Activated T-helper 1 cell treated with anti-CD3 and anti-CD28 coated beads, Interleukin-2, amount 50 U/mL, for 16 hours (primary cell): Measurements from ENCODE around the gene SPPL2C.
A peak's percentile ranks its signal among the peaks of the same experiment; 100 is the strongest.
"Not testable (repeated sequence)": the region's sequence is repeated elsewhere in the genome, so short reads cannot be mapped to it uniquely, and the experiment has no call there.

Source experiments
- DNase-seq, 2 donors: peaks; one replicate each; pipeline ENCODE4 v3.0.0-alpha.2; 2020; ENCODE audit warnings: low read depth in 1 of 2, low spot score in 1 of 2

The SPPL2C gene

DNA sequence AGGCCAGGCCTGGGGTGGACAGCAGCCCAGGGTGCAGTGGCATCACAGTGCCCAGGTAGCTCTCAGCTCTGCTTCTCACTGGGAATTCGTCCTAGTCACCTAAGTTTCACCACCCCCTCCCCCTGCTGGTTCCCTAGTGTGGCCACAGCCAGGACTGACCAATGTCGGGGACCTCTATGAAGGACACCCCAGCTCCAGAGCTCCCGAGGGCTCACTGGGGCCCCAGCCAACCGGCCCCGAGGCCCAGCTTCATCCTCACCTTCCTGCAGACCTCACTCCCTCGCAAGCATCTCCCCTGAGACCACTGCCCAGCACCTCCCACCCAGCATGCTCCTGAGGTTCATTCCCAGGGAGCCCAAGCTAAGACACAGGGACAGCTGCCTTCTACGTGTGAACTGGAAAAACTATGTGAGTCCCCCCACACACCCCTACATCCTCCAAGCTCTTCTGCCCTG, 4.9 kb downstream of the SPPL2C start:
- no peak for DNase-seq

DNA sequence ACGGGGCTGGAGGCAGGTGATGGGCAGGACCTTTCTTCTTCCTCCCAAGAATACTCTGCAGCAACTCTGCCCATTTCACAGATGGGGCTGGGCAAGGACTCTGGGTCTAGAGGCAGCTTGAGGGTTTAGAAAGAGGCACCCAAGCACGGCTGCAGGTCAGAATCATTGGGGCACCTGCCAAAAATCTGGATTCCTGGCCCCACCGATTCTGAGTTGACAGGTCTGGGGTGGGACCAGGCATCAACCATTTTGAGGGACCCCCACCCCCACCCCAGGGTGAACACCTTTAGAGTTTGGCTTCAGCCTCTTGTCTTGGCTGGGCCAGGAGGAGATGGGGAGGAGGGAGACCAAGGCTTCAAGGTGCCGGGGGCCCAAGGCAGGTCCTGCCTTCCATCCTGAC, 5.3 kb downstream of the SPPL2C start:
- no peak for DNase-seq

DNA sequence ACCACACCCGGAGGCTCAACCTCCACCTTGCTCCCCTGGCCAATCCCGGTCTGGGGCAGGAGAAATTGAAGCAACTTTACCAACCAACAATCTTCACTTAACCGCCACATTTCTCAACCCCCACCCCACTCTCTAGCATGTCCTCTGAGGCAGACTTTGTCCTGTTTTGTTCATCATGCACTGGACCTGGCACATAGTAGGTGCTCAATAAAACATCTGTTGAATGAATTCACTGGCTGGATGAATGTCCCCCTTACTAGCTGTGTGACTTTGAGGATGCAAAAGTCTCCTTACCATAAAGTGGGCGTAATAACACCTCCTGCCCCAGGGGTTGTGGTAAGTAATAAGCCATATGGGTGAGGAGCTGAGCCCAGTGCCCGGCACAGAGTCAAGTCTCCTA, 5.8 kb downstream of the SPPL2C start:
- no peak for DNase-seq

DNA sequence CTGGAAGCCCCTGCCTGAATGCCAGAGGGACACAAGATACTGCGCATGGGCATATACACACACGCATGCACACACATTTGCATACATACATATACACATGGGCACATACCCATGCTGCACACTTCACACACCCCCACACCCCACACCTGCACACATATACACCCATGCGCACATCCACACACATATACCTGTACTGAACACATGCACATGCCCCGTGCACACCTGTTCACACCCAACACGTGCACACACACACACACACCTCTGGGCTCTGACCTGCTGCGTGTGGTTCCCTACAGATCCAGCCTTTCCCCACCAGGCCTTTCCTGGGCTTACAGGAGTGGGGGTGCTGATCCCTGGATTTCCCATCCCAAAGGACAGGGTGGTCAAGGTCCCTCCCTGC, 6.3 kb downstream of the SPPL2C start:
- no peak for DNase-seq

DNA sequence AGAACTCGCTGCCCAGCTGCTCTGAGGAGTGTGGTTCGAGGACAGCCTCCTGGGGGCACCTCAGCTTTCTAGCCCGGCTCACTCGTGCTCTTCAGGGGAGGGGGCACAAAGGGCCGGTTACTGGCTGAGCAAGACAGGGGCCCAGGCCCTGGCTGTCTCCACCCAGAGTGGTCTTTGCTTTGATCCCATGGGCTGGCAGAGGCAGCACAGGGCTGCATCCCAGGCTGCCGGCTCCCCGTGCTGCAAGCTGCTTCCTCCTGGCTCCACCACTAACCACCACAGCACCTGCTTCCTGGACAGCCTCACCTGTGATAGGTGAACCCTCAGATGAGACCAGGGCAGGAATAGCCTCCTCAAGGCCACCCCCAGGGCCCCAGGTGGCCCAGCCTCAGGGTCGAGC, 6.8 kb downstream of the SPPL2C start:
- DNase-seq: no peak

DNA sequence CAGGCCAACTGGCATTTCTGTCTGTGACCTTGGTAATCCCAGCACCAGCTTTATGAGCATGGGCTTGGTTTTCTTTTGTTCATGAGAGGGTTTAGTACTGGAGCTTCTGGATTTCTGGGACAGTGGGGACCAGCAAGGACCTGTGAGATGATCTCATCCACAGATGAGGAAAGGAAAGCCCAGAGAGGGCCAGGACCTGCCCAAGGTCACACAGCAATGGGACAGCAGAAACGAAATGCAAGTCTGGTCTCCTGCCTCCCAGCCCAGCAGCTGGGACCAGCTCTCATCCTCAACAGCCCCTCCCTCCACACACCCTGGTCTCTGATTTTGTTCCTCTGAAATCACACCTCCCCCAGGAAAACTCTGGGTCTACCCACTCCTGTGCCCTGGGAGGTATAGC, 7.2 kb downstream of the SPPL2C start:
- DNase-seq: no peak

DNA sequence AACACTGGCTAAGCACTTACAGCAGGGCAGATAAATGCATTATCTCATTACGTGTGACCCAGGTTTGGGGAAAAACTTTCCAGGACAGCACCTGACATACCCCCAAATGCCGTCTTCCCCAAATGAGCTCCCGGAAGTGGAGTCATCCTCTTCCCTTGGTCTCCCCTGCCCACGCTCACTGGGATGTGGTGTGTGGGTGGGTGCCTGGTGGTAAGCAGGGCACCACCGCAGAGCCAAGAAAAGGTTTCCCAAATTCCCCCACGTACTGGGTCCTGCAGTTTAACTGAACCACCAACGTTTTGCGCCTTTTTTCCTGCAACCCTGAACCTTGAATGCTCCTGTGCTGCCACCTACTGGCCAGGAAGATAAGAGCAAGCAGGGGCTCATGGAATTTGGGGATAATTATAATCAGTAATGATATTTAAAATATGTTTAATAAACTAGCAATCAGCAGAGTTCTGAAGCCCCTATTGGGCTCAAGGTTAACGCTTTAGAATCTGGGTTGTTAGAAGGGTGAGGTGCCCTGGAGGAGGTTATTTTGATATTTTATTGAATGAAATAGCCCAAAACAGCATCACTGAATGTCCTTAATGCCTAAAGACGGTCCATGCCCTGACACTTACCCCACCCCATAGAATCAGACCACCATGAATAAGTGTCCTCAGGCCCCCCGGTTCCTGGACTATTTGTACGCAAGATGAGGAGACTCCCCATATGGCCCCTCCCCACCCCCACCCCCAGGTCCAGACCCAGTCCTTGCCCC, 8.0 kb downstream of the SPPL2C start:
- DNase-seq: peak in 1 of 2 donors; percentile 31

DNA sequence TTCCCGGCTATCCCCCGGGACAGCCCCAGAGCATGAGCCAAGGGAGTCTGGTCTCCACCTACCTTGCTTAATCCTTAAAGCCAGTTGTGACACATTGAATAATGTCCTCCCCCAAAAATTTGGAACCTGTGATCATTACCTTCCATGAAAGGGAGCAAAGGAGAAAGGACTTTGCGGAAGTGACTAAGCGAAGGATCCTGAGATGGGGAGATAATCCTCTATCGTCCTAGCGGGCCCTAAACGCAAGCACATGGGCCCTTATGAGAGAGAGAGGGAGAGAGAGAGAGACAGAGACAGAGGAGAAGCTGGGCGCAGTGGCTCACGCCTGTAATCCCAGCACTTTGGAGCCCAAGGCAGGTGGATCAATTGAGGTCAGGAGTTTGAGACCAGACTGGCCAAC, 9.5 kb downstream of the SPPL2C start:
- DNase-seq: no peak

DNA sequence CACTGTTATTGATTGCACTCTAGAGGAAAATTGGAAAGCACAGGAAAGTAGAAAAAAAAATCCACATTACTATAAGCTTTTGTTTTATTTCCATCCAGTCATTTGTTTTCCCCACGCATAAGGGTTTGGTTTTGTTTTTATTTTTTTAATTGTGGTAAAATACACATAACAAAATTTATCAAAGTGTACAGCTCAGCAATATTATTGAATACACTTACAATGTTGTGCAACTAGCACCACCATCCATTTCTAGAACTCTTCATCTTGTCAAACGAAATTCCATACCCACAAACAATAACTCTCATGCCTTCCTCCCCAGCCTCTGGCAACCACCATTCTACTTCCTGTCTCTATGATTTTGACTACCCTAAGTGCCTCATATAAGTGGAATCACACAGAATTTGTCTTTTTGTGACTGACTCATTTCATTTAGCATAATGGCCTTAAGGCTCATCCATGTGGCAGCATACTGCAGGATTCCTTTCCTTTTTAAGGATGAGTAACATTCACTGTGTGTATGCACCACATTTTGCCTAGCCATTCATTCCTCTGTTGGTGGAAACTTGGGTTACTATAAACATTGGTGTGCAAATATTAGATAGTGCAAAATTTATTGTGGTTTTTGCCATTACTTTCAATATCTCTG, 11.1 kb downstream of the SPPL2C start:
- no peak for DNase-seq

DNA sequence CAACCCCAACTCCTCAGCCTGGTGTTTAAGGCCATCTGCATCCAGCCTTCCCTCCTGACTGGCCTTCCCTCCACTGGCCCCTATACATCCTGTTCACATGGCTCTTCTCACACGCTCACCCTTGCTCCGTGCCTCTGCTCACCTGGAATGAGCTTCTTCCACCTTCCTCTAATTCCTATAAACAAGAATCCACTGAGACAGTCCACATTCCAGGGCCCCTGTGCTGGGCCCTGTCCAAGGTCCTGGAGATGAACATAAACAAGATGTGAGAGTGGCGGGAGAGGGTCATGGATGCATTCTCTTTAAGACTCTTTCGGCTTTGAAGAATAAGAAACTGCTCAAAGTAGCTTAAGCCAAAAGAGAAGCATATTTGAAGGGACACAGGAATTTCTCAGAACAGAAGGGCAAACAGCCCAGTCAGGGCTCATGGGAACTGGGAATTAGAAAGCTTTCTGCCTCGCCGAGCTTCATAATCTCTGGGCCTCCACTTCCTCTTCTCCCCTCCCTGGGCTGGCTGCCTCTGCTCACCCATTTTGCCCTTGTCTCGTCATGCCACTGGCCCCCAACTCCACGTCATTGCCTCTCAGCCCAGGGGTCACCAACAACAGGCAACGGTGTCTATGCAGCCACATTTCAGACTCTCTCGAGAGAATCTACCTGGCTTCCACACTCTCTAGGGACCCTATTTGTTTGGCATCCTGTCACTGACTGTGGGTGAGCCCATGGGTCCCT, 13.5 kb downstream of the SPPL2C start:
- no peak for DNase-seq

DNA sequence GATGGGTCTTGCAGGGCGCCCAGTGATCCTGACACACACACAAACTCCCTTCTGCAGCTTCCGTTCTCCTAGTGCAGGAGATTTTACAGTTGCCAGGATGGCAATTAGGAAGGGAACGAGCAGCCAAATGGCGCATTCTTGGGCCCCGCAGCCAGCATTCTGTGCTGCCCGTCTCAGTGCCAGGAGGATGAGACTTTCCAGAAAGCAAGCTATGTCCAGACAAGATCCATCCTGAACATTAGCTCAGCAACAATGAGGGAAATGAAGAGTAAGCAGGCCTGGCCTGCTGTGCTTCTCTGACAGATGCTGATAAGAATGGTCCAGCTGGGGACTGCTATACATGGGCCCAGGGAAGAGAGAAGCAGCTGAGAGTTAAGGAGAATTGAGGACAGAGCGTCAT, 16.5 kb downstream of the SPPL2C start:
- DNase-seq: no peak

DNA sequence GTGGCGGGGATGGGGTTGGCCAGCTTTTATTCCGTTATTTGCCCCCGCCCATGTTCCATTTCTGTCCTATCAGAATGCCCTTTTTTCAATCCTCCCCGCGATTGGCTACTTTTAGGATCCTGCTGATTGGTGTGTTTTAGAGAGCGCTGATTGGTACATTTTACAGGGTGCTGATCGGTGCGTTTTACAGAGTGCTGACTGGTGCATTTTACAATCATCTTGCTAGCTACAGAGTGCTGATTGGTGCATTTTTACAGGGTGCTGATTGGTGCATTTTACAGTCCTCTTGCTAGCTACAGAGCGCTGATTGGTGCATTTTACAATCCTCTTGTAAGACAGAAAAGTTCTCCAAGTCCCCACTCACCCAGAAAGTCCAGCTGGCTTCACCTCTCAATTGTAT, 17.4 kb downstream of the SPPL2C start:
- not testable (repeated sequence) for DNase-seq

DNA sequence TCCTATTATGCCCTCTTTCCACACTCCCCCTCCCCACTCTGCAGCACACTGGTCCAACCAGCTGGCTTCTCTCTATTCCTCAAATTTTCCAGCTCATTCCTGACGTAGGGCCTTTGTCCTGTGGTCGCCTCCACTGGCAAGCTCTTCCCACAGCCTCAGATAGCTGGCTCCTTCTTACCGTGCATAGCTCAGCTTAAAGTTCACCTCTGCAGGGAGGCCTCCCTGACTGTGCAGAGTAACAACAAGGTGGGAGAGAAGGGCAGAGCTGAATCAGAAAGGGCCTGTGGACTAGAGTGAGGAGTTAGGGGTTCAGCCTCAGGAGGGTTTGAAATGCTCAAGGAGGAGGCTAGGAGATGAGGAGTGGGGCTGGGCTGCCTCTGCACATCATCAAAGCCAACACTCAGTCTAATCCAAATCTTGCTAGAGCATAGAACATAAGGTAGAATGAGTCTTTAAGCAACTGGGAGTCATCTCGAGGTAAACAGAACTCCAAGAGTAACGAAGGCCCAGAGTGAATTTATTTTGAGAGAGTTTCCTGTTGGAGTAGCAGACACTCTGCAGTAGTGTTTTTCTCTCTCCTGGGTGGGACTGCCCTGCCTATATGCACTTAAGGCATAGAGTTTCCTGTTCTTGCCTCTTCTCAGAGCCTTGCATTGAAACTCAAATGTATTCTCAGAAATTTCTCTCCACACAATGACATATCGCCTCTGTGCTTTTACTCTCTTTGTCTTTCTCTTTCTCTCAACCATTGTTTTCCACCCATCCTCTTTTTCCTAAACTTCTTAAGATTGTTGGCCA, 19.4 kb downstream of the SPPL2C start:
- DNase-seq: no peak

DNA sequence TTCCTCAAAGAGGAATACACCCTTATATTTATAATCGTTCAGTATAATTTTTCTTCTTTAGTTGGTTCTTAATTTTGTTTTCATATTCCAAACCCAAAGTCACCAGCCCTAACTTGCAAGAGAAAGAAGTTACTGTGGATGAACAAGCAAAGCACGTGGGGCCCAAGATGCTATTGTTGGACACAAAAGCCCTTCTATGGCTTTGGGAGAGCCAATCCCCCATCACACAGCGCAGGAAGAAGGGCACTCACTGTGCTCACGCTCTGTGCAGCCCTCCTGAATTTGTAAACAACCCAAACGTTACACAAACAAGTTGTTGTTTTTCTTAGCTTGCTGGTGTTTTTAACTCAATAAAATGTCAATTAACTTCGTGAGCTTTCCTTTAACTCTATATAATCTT, 22.5 kb downstream of the SPPL2C start:
- DNase-seq: no peak

DNA sequence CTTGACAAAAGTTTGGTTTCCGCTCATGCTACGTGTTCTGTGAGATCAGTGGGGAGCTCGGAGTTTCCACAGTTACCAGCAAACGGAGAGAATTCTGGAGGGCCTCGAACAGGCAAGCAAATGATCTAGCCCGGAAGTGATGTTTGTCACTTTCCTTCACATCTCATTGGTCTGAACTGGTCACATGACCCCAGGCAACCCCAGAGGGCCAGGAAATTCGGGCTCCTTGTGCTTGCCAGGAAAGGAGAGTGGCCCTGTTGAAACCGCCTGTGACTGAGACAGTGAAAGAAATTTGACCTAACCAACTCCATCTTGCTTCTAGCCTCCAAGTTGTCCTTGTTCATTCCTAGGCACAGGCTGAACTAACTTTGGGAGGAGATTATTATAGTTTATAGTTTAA, 23.0 kb downstream of the SPPL2C start:
- DNase-seq: no peak

DNA sequence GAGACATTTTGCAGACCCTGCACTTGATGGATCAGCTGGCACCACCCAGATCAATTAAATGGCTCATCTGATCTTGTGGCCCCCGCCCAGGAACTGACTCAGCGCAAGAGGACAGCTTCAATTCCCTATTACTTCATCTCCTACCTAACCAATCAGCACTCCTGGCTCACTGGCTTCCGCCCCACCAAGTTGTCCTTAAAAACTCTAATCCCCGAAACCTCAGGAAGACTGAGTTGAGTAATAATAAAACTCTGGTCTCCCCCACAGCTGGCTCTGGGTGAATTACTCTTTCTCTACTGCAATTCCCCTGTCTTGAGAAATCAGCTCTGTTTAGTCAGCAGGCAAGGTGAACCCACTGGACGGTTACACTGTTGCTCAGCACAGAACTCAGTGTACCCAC, 23.6 kb downstream of the SPPL2C start:
- no peak for DNase-seq

DNA sequence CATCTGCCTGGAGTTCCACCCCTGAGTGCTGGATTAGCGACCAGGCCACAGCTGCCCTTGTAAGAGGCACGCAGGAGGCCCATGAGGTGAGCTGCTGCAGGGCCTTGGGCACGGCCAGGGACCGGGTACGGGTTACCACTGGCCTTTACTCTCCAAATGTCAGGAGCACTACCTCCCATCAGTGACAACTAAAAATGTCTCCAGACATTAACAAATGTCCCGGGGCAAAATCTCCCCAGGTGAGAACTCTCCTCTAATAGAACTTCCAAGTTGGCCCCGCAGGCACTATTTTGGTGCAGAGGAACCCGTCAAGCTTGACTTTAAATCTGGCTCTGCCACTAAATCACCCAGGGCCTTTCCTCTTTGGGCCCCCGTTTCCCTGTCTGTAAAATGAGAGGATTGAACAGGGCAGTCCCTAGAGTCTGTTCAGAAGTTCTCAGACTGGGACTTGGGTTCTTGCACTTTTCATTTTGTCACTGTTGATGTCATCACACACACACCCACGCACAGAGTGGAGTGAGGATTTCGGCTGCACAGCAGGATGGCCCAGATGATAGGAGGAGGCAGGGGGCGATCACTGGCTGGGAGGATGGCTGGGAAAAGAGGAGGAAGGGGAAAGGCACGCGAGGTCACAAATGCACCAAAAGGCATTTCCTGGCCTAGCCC, 25.1 kb downstream of the SPPL2C start:
- DNase-seq: no peak

DNA sequence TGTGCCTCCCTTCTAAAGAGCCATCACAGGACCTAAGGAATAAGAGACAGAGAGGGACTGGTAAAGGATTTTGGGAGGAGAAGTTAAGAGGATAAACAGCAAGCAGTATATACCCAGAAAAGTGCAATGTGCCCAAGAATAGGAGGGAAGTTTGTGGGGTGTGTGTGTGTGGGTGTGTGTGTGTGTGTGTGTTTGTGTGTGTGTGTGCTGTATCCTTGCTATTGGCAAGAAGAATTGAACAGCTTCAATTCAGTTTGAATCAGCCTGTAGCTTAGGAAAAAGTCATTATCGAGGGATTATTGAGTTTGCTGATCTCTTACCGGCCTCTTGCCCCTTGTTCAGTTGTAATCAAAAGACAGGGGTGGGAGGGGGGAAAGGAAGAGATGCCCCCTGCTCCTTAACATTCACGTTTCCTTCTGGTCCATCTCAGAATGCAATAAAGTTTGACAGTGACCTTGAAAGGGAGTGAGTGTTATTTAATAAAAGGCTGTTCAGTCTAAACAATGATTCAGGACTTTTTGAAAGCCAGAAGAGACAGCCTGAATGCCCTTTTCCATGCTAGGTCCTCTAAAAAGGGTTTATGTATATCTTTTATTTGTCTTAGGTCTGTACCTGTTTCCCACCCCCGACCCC, 25.8 kb downstream of the SPPL2C start:
- DNase-seq: no peak

DNA sequence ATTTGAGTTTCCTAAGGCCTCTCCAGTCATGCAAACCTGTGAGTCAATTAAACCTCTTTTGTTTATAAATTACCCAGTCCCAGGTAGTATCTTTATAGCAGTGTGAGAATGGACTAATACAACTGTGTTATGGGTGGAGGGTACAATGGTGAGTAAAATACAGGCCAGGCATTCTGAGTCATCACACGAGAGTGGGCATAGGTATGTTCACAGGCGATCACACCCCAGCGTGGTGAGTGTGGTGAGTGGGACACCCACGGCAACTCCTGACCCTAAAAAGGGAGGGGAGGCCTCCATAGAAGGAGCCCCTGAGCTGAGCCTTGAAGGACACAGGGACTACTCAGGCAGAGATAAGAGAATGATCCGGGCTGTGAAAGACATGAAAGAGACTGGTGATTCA, 27.0 kb downstream of the SPPL2C start:
- no peak for DNase-seq

DNA sequence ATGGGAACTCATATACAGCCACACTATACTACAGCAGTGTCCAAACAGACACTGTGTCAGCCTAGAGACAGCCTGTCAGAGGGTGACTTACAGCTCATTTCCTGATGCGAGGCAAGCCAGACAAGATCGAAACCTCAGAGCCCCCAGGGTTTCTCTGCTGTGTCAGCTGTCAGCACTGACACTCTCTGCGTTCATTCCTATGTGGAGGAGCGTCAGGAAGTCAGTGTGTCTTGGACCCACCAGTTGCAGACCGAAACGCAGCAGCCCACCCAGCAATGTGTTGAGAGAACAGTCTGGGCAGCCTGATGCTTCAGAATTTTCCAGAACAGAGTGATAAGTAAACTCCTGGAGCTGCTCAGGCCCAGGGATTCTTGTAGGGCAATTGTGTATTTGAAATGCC, 29.0 kb downstream of the SPPL2C start:
- DNase-seq: no peak
